Measurements from ENCODE around the gene MRPL36. TPM values are rescaled to one million over a fixed set of nuclear protein-coding genes. Genes with fewer than 3 reads are reported as not detected.
"Not testable (repeated sequence)": the region's sequence is repeated elsewhere in the genome, so short reads cannot be mapped to it uniquely, and the experiment has no call there.

MRPL36 gene
- total RNA-seq, 4 donors from 2014 or later = 67.8 to 106 (median 75.3) TPM

GRCh38 chr5:1845696-1846095 is 46.1 kb upstream of the MRPL36 start:
- TF ChIP-seq CTCF (IDR thresholded peaks at IDR 0.05 in 4 of 5, conservative IDR thresholded peaks at IDR 0.05 in 1 of 5) (no peak), POLR2A (IDR thresholded peaks at IDR 0.05) (no peak)
- H3K27ac ChIP-seq = no peak overlapping the region
- intact Hi-C loops (cut with DNase I; ENCODE audit: low total_unique reads) = no loop called here
- no peak for DNase-seq
- peaks cover 23 to 29% (median 24%) of the 10 kb centered on the region in 3 donors for H3K27me3 ChIP-seq
- no peak overlapping the region for H3K4me3 ChIP-seq
- no peaks in the 10 kb centered on the region for H3K36me3 ChIP-seq
- in situ Hi-C loops (cut with MboI; ENCODE audit: low sequenced_read_pairs in 4 of 4) = no loop called here
- no peaks in the 10 kb centered on the region for H3K9me3 ChIP-seq
- ATAC-seq = no peak
- no peaks in the 10 kb centered on the region for H3K4me1 ChIP-seq

- DNase-seq = no peak
- no peaks in the 10 kb centered on the region for H3K9me3 ChIP-seq
- peaks cover 19 to 31% (median 22%) of the 10 kb centered on the region in 3 donors for H3K27me3 ChIP-seq
- no peaks in the 10 kb centered on the region for H3K4me1 ChIP-seq
- ATAC-seq = no peak
- in situ Hi-C loops (cut with MboI; ENCODE audit: low sequenced_read_pairs in 4 of 4) = no loop called here
- TF ChIP-seq CTCF (IDR thresholded peaks at IDR 0.05 in 4 of 5, conservative IDR thresholded peaks at IDR 0.05 in 1 of 5) (no peak), POLR2A (IDR thresholded peaks at IDR 0.05) (no peak)
- H3K4me3 ChIP-seq = no peak overlapping the region
- H3K36me3 ChIP-seq = no peaks in the 10 kb centered on the region
- intact Hi-C loops (cut with DNase I; ENCODE audit: low total_unique reads) = no loop called here
- H3K27ac ChIP-seq = no peak overlapping the region
These were observed 45.2 kb upstream of the MRPL36 start for GRCh38 chr5:1844708-1845436.

- DNase-seq; H3K4me3 ChIP-seq; H3K4me1 ChIP-seq; H3K36me3 ChIP-seq; intact Hi-C loops (cut with DNase I; ENCODE audit: low total_unique reads); H3K27ac ChIP-seq; in situ Hi-C loops (cut with MboI; ENCODE audit: low sequenced_read_pairs in 4 of 4); H3K9me3 ChIP-seq; ATAC-seq: not testable (repeated sequence)
- H3K27me3 ChIP-seq = peaks cover 12 to 25% (median 18%) of the 10 kb centered on the region in 3 donors
These were observed 44.1 kb upstream of the MRPL36 start for GRCh38 chr5:1843761-1844160.

GRCh38 chr5:1842004-1842819 is 42.6 kb upstream of the MRPL36 start:
- Histone ChIP-seq H3K36me3 (no peaks in the 10 kb centered on the region), H3K27ac (no peak overlapping the region), H3K4me3 (no peak overlapping the region), H3K27me3 (peaks cover 0 to 20% (median 16%) of the 10 kb centered on the region in 3 donors), H3K4me1 (no peaks in the 10 kb centered on the region), H3K9me3 (no peaks in the 10 kb centered on the region)
- in situ Hi-C loops (cut with MboI; ENCODE audit: low sequenced_read_pairs in 4 of 4) = no loop called here
- DNase-seq (no peak), ATAC-seq (no peak)
- no peak for TF ChIP-seq CTCF (IDR thresholded peaks at IDR 0.05 in 4 of 5, conservative IDR thresholded peaks at IDR 0.05 in 1 of 5)
- no peak for TF ChIP-seq POLR2A (IDR thresholded peaks at IDR 0.05)
- intact Hi-C loops (cut with DNase I; ENCODE audit: low total_unique reads) = no loop called here
